H9 (cell line): ENCODE results near the gene COX8A. TPM values are rescaled to one million over a fixed set of nuclear protein-coding genes. Genes with fewer than 3 reads are reported as not detected.

ENCODE experiments used
- DNase-seq: peaks from one replicate; pipeline ENCODE4 v3.0.0-alpha.2; 2017
- H2AFZ ChIP-seq: one replicate; pipeline ENCODE4 v1.6.1; 2013; ENCODE audit warnings: mild to moderate bottlenecking, low read length, control low read depth, moderate library complexity
- H2AK5ac ChIP-seq: 2 replicates; pipeline ENCODE4 v1.6.1; 2013; ENCODE audit warnings: low read length, control low read depth, mixed read lengths; ENCODE audit not compliant: insufficient read length
- H2BK120ac ChIP-seq: one replicate; pipeline ENCODE4 v1.6.1; 2013; ENCODE audit warnings: low read depth, mild to moderate bottlenecking, low read length, control low read depth, inconsistent platforms; ENCODE audit not compliant: poor library complexity, severe bottlenecking
- H2BK12ac ChIP-seq: 2 replicates; pipeline ENCODE4 v1.6.1; 2013; ENCODE audit warnings: low read length, control low read depth, mixed read lengths, low read depth; ENCODE audit not compliant: insufficient read length
- H2BK15ac ChIP-seq: 2 replicates; pipeline ENCODE4 v1.6.1; 2013; ENCODE audit warnings: low read depth, low read length, control low read depth
- H2BK20ac ChIP-seq: one replicate; pipeline ENCODE4 v1.6.1; 2013; ENCODE audit warnings: low read depth, mild to moderate bottlenecking, low read length, control low read depth, inconsistent platforms; ENCODE audit not compliant: poor library complexity, severe bottlenecking
- H2BK5ac ChIP-seq: 2 replicates; pipeline ENCODE4 v1.6.1; 2013; ENCODE audit warnings: low read length, control low read depth, mixed read lengths; ENCODE audit not compliant: insufficient read length
- H3K14ac ChIP-seq: 2 replicates; pipeline ENCODE4 v1.6.1; 2013; ENCODE audit warnings: low read length, control low read depth; ENCODE audit not compliant: insufficient read depth
- H3K18ac ChIP-seq: 2 replicates; pipeline ENCODE4 v1.6.1; 2013; ENCODE audit warnings: low read depth, mild to moderate bottlenecking, mixed read lengths, low read length, control low read depth; ENCODE audit not compliant: insufficient read length
- H3K23ac ChIP-seq: 2 replicates; pipeline ENCODE4 v1.6.1; 2013; ENCODE audit warnings: low read length, control low read depth, mixed read lengths, low read depth; ENCODE audit not compliant: insufficient read length
- H3K23me2 ChIP-seq: 2 replicates; pipeline ENCODE4 v1.6.1; 2013; ENCODE audit warnings: low read depth, mild to moderate bottlenecking, mixed read lengths, low read length, control low read depth; ENCODE audit not compliant: insufficient read length, poor library complexity, severe bottlenecking
- H3K27ac ChIP-seq: 2 replicates; pipeline ENCODE4 v1.5.1; 2013; ENCODE audit warnings: low read length, control low read depth, mixed read lengths, low read depth; ENCODE audit not compliant: insufficient read length
- H3K27me3 ChIP-seq: 2 replicates; pipeline ENCODE4 v1.6.1; 2013; ENCODE audit warnings: low read length, control low read depth, inconsistent platforms; ENCODE audit not compliant: insufficient read depth
- H3K4ac ChIP-seq: 2 replicates; pipeline ENCODE4 v1.6.1; 2013; ENCODE audit warnings: low read depth, mild to moderate bottlenecking, control low read depth, inconsistent platforms, low read length, moderate library complexity
- H3K4me1 ChIP-seq: 2 replicates; pipeline ENCODE4 v1.6.1; 2013; ENCODE audit warnings: low read length, control low read depth, inconsistent platforms; ENCODE audit not compliant: insufficient read depth
- H3K4me2 ChIP-seq: 2 replicates; pipeline ENCODE4 v1.6.1; 2013; ENCODE audit warnings: low read length, control low read depth, mixed read lengths; ENCODE audit not compliant: insufficient read length, insufficient read depth
- H3K56ac ChIP-seq: 2 replicates; pipeline ENCODE4 v1.6.1; 2013; ENCODE audit warnings: low read depth, mild to moderate bottlenecking, mixed read lengths, low read length, control low read depth; ENCODE audit not compliant: insufficient read length
- H3K79me1 ChIP-seq: 2 replicates; pipeline ENCODE4 v1.6.1; 2013; ENCODE audit warnings: low read depth, mild to moderate bottlenecking, moderate library complexity, low read length, control low read depth, inconsistent platforms; ENCODE audit not compliant: insufficient read depth, poor library complexity, severe bottlenecking
- H3K79me2 ChIP-seq: 2 replicates; pipeline ENCODE4 v1.6.1; 2013; ENCODE audit warnings: low read length, control low read depth, inconsistent platforms; ENCODE audit not compliant: insufficient read depth
- H3K9ac ChIP-seq: 2 replicates; pipeline ENCODE4 v1.6.1; 2013; ENCODE audit warnings: low read length, control low read depth, mixed read lengths; ENCODE audit not compliant: insufficient read length; ENCODE audit errors: extremely low read depth
- H3K9me3 ChIP-seq: one replicate; pipeline ENCODE4 v1.6.1; 2013; ENCODE audit warnings: low read depth, low read length, inconsistent platforms; ENCODE audit not compliant: control insufficient read depth
- H3T11ph ChIP-seq: one replicate; pipeline ENCODE4 v1.6.1; 2013; ENCODE audit warnings: mild to moderate bottlenecking, low read length, control low read depth, inconsistent platforms
- H4K20me1 ChIP-seq: one replicate; pipeline ENCODE4 v1.6.1; 2013; ENCODE audit not compliant: control insufficient read depth, insufficient read length, insufficient read depth
- H4K5ac ChIP-seq: 2 replicates; pipeline ENCODE4 v1.6.1; 2013; ENCODE audit warnings: low read depth, mild to moderate bottlenecking, mixed read lengths, low read length, control low read depth; ENCODE audit not compliant: insufficient read length
- H4K8ac ChIP-seq: replicated peaks from 2 replicates; pipeline ENCODE4 v1.6.1; 2013; ENCODE audit warnings: low read length, control low read depth, mixed read lengths, low read depth; ENCODE audit not compliant: insufficient read length
- H4K91ac ChIP-seq: 2 replicates; pipeline ENCODE4 v1.6.1; 2013; ENCODE audit warnings: low read depth, mild to moderate bottlenecking, moderate library complexity, mixed read lengths, low read length, control low read depth; ENCODE audit not compliant: insufficient read length
- H3K27ac Mint-ChIP-seq, 3 experiments: 2 replicates in 2 of 3; 3 replicates in 1 of 3; pipeline ENCODE4 v1.8.0; 2020 to 2021; ENCODE audit warnings: mixed read lengths in 3 of 3, mild to moderate bottlenecking in 1 of 3, moderate library complexity in 1 of 3
- H3K27me3 Mint-ChIP-seq: 2 replicates; pipeline ENCODE4 v1.8.0; 2021; ENCODE audit warnings: low read depth, mild to moderate bottlenecking, moderate library complexity, mixed read lengths
- H3K36me3 Mint-ChIP-seq, 3 experiments: 2 replicates in 2 of 3; 3 replicates in 1 of 3; pipeline ENCODE4 v1.8.0; 2020 to 2021; ENCODE audit warnings: low read depth in 3 of 3, mixed read lengths in 3 of 3; ENCODE audit not compliant: insufficient read depth in 1 of 3
- H3K4me1 Mint-ChIP-seq, 2 experiments: 2 replicates each; pipeline ENCODE4 v1.8.0; 2020; ENCODE audit warnings: mixed read lengths in 2 of 2
- H3K4me3 Mint-ChIP-seq, 2 experiments: 2 replicates in 1 of 2; 3 replicates in 1 of 2; pipeline ENCODE4 v1.8.0; 2020 to 2021; ENCODE audit warnings: mild to moderate bottlenecking in 2 of 2, mixed read lengths in 2 of 2, moderate library complexity in 1 of 2
- H3K9me3 Mint-ChIP-seq, 2 experiments: 2 replicates in 1 of 2; 3 replicates in 1 of 2; pipeline ENCODE4 v1.8.0; 2020; ENCODE audit warnings: mild to moderate bottlenecking in 2 of 2, mixed read lengths in 2 of 2, moderate library complexity in 1 of 2
- WGBS: extraction: QIAGEN DNeasy Blood & Tissue Kit; methylation state at CpG from one replicate; pipeline ENCODE4 v1.1.7; 2013; ENCODE audit warnings: missing lambda C conversion rate, low lambda C conversion rate, mixed read lengths; ENCODE audit not compliant: insufficient read length; ENCODE audit errors: extremely low coverage; 5-methylcytosine and 5-hydroxymethylcytosine counted together
- total RNA-seq: library from RNA; stranded (reverse); gene quantifications from 2 replicates; pipeline ENCODE4 v1.2.1, GENCODE V29; 2021
- TF ChIP-seq, protein P1 (sequence below): fragments of 200-600 bp; sonication (generic); conservative IDR thresholded peaks from 3 replicates; pipeline ENCODE4 v1.8.0; 2021; ENCODE audit warnings: antibody characterized with exemption, mild to moderate bottlenecking

COX8A gene
- total RNA-seq, 1 experiment from 2014 or later = 429 TPM

DNA sequence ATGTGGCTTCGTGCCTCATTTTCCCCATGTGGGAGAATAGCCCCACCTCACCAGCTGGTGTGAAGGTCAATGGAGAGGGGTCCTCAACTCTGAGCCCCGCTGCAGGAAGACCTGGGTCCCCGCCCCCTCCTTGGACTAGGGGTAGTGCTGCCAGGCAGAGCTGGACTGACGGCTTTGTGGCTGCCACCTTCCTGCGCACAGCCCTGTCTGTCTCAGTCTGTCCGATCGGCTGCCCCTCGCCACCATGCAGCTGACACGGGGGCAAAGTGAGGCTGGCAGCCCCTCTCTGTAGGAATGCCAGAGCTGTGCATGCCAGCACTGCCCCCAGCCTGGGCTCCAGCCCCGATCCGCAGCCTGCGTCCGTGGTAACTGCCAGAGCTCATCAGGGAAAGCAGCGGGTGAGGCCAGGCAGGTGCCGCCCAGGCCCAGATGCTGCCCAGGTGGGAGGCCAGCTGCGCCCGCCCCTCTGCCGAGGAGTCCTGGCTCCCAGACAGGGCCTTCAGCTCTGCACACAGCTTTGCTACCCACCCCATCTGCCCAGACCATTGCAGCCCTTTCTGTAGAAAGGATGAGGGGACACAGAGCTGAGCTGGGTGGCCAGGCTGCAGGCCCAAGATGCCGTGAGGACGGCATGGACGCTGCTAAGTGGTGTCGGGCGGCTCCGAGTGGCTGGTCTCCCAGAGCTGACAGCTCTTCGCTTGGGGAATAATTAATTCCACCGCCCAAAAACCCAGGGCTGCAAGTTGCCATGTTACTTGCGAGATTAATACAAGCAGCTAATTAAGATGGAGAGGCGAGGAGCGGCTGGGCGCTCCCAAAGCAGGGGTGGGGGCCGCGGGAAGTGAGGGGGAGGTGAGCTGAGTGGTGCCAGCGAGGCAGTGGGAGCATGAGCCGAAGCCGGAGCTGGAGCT, 41.8 kb downstream of the COX8A start:
- TF ChIP-seq, protein P1, sequence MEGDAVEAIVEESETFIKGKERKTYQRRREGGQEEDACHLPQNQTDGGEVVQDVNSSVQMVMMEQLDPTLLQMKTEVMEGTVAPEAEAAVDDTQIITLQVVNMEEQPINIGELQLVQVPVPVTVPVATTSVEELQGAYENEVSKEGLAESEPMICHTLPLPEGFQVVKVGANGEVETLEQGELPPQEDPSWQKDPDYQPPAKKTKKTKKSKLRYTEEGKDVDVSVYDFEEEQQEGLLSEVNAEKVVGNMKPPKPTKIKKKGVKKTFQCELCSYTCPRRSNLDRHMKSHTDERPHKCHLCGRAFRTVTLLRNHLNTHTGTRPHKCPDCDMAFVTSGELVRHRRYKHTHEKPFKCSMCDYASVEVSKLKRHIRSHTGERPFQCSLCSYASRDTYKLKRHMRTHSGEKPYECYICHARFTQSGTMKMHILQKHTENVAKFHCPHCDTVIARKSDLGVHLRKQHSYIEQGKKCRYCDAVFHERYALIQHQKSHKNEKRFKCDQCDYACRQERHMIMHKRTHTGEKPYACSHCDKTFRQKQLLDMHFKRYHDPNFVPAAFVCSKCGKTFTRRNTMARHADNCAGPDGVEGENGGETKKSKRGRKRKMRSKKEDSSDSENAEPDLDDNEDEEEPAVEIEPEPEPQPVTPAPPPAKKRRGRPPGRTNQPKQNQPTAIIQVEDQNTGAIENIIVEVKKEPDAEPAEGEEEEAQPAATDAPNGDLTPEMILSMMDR = no peak
- no peak overlapping the region for H3K4me3 Mint-ChIP-seq
- no CpG with 5 or more reads among the region's 35 CpGs for WGBS

More for the DNA sequence above, 41.8 kb downstream of the COX8A start:
- H2BK15ac ChIP-seq = no peak overlapping the region
- H3K4ac ChIP-seq = no peak overlapping the region
- peaks cover 0 to 2% (median 0%) of the 10 kb centered on the region in 3 experiments; a peak in 2 of 7 replicates for H3K36me3 Mint-ChIP-seq
- no peak overlapping the region for H2BK12ac ChIP-seq
- H3K27ac Mint-ChIP-seq = no peak overlapping the region
- no peaks in the 10 kb centered on the region; a peak in 1 of 5 replicates for H3K9me3 Mint-ChIP-seq
- no peaks in the 10 kb centered on the region for H3K23me2 ChIP-seq
- DNase-seq = no peak
- no peak overlapping the region for H2BK5ac ChIP-seq
- no peak overlapping the region for H3T11ph ChIP-seq
- H2AFZ ChIP-seq = no peak overlapping the region
- H3K79me1 ChIP-seq = no peaks in the 10 kb centered on the region
- H3K27ac ChIP-seq = no peak overlapping the region
- H3K18ac ChIP-seq = no peak overlapping the region
- no peak overlapping the region for H4K5ac ChIP-seq
- H3K79me2 ChIP-seq = no peaks in the 10 kb centered on the region
- H4K8ac ChIP-seq = no peak overlapping the region
- no peak overlapping the region for H3K23ac ChIP-seq
- no peak overlapping the region for H3K14ac ChIP-seq
- no peak overlapping the region for H2BK120ac ChIP-seq
- no peak overlapping the region for H3K9ac ChIP-seq
- no peaks in the 10 kb centered on the region for H3K4me1 ChIP-seq
- H3K9me3 ChIP-seq = no peaks in the 10 kb centered on the region
- H3K4me2 ChIP-seq = no peak overlapping the region
- H4K20me1 ChIP-seq = no peaks in the 10 kb centered on the region
- H4K91ac ChIP-seq = no peak overlapping the region
- H3K27me3 ChIP-seq = peaks cover 9% of the 10 kb centered on the region; the same call in 1 of the 2 replicates
- peaks cover 12 to 18% of the 10 kb centered on the region in 2 experiments for H3K4me1 Mint-ChIP-seq
- no peak overlapping the region for H3K56ac ChIP-seq
- H2AK5ac ChIP-seq = no peak overlapping the region
- H3K27me3 Mint-ChIP-seq = peaks cover 67% of the 10 kb centered on the region
- H2BK20ac ChIP-seq = no peak overlapping the region
